K562 (cell line): ENCODE measurements around the gene APOL3. TPM values are rescaled to one million over a fixed set of nuclear protein-coding genes. Genes with fewer than 3 reads are reported as not detected.
A peak's percentile ranks its signal among the peaks of the same experiment; 100 is the strongest.

ENCODE experiments used
- CHD2 ChIP-seq: IDR thresholded peaks from 2 replicates; pipeline ENCODE4 v1.6.1; 2011; ENCODE audit warnings: low read depth, low read length
- CTBP1 ChIP-seq: fragments of 450-650 bp; IDR thresholded peaks from 2 replicates; pipeline ENCODE4 v1.6.1; 2016; ENCODE audit warnings: borderline replicate concordance
- DPF2 ChIP-seq: fragments of 450-650 bp; IDR thresholded peaks from 2 replicates; pipeline ENCODE4 v1.6.1; 2016
- E2F3 ChIP-seq: fragments of 250-450 bp; sonication (Bioruptor Pico); IDR thresholded peaks from 2 replicates; pipeline ENCODE4 v1.4.0; 2020; ENCODE audit warnings: mild to moderate bottlenecking
- EP400 ChIP-seq: fragments of 450-650 bp; IDR thresholded peaks from 2 replicates; pipeline ENCODE4 v1.6.1; 2017; ENCODE audit warnings: antibody characterized with exemption, mild to moderate bottlenecking, moderate library complexity
- EZH2 ChIP-seq: IDR thresholded peaks from 2 replicates; pipeline ENCODE4 v1.6.1; 2012; ENCODE audit warnings: low read depth, mild to moderate bottlenecking, inconsistent platforms, low read length, borderline replicate concordance
- FOXP1 ChIP-seq: sonication (generic); formaldehyde crosslinking; IDR thresholded peaks from 2 replicates; pipeline ENCODE4 v1.8.0; 2022; ENCODE audit warnings: mild to moderate bottlenecking, missing genetic modification reagents
- FUS ChIP-seq: fragments of 200-400 bp; formaldehyde crosslinking; optimal IDR thresholded peaks from 2 replicates; pipeline ENCODE3; 2017; ENCODE audit warnings: low read depth, low read length
- GABPA ChIP-seq: fragments of 200-800 bp; sonication (Bioruptor generic); conservative IDR thresholded peaks from 2 replicates; pipeline ENCODE4 v1.6.1; 2016; ENCODE audit warnings: low read depth, missing genetic modification characterization, missing compliant biosample characterization
- ILF3 ChIP-seq: fragments of 450-650 bp; IDR thresholded peaks from 2 replicates; pipeline ENCODE4 v1.6.1; 2018; ENCODE audit warnings: antibody characterized with exemption, mild to moderate bottlenecking, moderate library complexity, borderline replicate concordance
- MAFG ChIP-seq: fragments of 450-650 bp; conservative IDR thresholded peaks from 2 replicates; pipeline ENCODE4 v1.6.1; 2016; ENCODE audit warnings: missing genetic modification characterization, missing compliant biosample characterization
- RBM15 ChIP-seq: fragments of 200-400 bp; formaldehyde crosslinking; IDR thresholded peaks from 2 replicates; pipeline ENCODE4 v1.6.1; 2018; ENCODE audit warnings: mild to moderate bottlenecking, low read length, moderate library complexity; ENCODE audit not compliant: insufficient read depth
- SAFB ChIP-seq: fragments of 200-400 bp; formaldehyde crosslinking; IDR thresholded peaks from 2 replicates; pipeline ENCODE4 v1.6.1; 2017; ENCODE audit warnings: low read depth, low read length, borderline replicate concordance
- SIX5 ChIP-seq, 2 experiments: IDR thresholded peaks; 2 replicates each; pipeline ENCODE4 v1.6.1; 2011; ENCODE audit warnings: low read length in 2 of 2, borderline replicate concordance in 1 of 2, low read depth in 1 of 2, mild to moderate bottlenecking in 1 of 2, moderate library complexity in 1 of 2; ENCODE audit not compliant: insufficient read depth in 1 of 2
- SMAD3 ChIP-seq: fragments of 450-650 bp; formaldehyde crosslinking; conservative IDR thresholded peaks from 2 replicates; pipeline ENCODE4 v1.4.0; 2020; ENCODE audit warnings: mild to moderate bottlenecking
- STAT5B ChIP-seq: fragments of 250-450 bp; sonication (Bioruptor Pico); IDR thresholded peaks from 2 replicates; pipeline ENCODE4 v1.8.0; 2021; ENCODE audit warnings: mild to moderate bottlenecking, inconsistent platforms
- TARDBP ChIP-seq: fragments of 450-650 bp; IDR thresholded peaks from 2 replicates; pipeline ENCODE4 v1.6.1; 2016
- XRCC4 ChIP-seq: IDR thresholded peaks from one replicate; pipeline ENCODE4 v1.6.1; 2011; ENCODE audit not compliant: insufficient read depth, insufficient read length; ENCODE audit errors: extremely low read depth
- ZNF668 ChIP-seq: fragments of 250-450 bp; sonication (Bioruptor Pico); IDR thresholded peaks from 2 replicates; pipeline ENCODE4 v1.8.0; 2022; ENCODE audit warnings: mild to moderate bottlenecking, inconsistent platforms
- polyA plus RNA-seq, 8 experiments: library from polyadenylated mRNA; depleted of rRNA in 4 of 8; stranded (reverse) in 5 of 8; unstranded in 3 of 8; fragments of >200 nt; fragmentation: Nextera tagmentation in 2 of 8; fragmentation: Illumina TruSeq in 1 of 8; extraction: Ambion mirVana in 2 of 8; extraction: Trizol in 1 of 8; gene quantifications; 2 replicates each; pipeline versions ENCODE4 v1.2.1 to v1.2.3, GENCODE V29; 2011 to 2014; ENCODE audit warnings: inconsistent platforms in 1 of 8, missing spikeins in 1 of 8
- total RNA-seq, 7 experiments: library from RNA; depleted of rRNA in 6 of 7; stranded (reverse); fragments of >200 nt in 6 of 7; fragmentation: Illumina TruSeq in 2 of 7; extraction: Trizol in 2 of 7; gene quantifications; 2 replicates each; pipeline versions ENCODE4 v1.2.1 to v1.2.3, GENCODE V29; 2011 to 2021; ENCODE audit warnings: low replicate concordance in 1 of 7
- TF ChIP-seq, protein P1 (sequence below): sonication (generic); formaldehyde crosslinking; IDR thresholded peaks from 2 replicates; pipeline ENCODE4 v1.8.1; 2023; ENCODE audit warnings: mild to moderate bottlenecking, missing genetic modification reagents
- TF ChIP-seq, protein P2 (sequence below): fragments of 250-450 bp; sonication (Bioruptor Pico); IDR thresholded peaks from 2 replicates; pipeline ENCODE4 v1.8.0; 2021; ENCODE audit warnings: borderline replicate concordance, mild to moderate bottlenecking, moderate library complexity; ENCODE audit not compliant: poor library complexity, severe bottlenecking
- TF ChIP-seq, protein P3 (sequence below), 2 experiments: fragments of 450-650 bp; conservative IDR thresholded peaks; 2 replicates each; pipeline ENCODE4 v1.6.1; 2017; ENCODE audit warnings: mild to moderate bottlenecking in 2 of 2, moderate library complexity in 2 of 2
- TF ChIP-seq, protein P4 (sequence below): sonication (generic); formaldehyde crosslinking; IDR thresholded peaks from 2 replicates; pipeline ENCODE4 v1.8.0; 2023; ENCODE audit warnings: mild to moderate bottlenecking, missing genetic modification reagents

APOL3 gene
- total and polyA plus RNA-seq, 9 of the 15 experiments (the other 6 are each of a cell fraction or from before 2014, with no cell fraction given): 0.25 to 1.1 (median 0.56) TPM; not detected in 1

DNA sequence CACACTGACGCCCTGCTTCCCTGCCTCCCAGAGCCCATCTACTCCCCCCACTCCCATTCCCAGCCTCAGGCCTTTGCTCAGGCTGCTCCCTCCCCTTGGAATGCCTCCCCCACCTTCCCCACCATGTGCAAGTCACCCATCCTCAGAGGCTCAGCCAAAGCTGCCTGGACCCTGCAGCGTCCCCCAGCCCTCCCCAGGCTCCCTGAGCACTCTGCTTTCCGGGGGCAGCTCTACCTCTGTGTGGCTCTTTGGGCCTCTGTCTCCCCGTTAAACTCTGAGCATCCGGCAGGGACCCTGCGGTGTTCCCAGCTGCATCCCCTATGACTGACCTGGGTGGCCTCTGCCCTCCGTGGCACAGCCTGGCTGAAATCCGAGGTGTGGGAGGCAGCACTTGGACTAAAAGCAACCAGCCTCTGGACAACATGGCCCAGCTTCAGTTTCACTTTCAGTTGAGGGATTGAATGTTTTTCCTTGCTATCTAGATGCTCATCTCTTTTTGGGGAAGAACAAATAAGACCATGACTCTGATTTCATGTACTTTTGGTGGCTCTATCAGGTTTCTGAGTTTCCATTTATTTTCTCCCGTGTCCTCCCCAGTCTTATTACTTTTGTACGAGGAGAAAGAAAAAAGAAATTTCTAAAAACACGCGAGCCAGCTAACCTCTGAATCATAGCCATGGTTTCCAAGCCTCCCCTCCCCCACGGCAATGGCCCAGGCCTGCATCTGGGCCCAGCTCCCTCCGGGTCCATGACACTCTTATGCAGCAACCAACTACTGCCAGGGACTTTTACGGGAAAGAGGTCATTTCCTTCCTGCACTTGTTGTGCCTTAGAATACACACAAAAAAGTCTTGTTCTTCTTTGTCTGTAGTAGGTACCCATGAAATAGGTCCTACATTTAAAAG lies 3.8 kb downstream of the APOL3 start (continued):
- TF ChIP-seq, protein P1, sequence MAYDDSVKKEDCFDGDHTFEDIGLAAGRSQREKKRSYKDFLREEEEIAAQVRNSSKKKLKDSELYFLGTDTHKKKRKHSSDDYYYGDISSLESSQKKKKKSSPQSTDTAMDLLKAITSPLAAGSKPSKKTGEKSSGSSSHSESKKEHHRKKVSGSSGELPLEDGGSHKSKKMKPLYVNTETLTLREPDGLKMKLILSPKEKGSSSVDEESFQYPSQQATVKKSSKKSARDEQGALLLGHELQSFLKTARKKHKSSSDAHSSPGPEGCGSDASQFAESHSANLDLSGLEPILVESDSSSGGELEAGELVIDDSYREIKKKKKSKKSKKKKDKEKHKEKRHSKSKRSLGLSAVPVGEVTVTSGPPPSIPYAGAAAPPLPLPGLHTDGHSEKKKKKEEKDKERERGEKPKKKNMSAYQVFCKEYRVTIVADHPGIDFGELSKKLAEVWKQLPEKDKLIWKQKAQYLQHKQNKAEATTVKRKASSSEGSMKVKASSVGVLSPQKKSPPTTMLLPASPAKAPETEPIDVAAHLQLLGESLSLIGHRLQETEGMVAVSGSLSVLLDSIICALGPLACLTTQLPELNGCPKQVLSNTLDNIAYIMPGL (CRISPR knock-in tag): no peak
- TF ChIP-seq E2F3 (no peak), EZH2 (no peak), CHD2 (no peak), MAFG (no peak), FOXP1 (CRISPR knock-in tag) (no peak), CTBP1 (peak; percentile 32; the same call in 1 of the 2 replicates), FUS (no peak), SMAD3 (CRISPR knock-in tag) (no peak), ZNF668 (CRISPR knock-in tag) (no peak), DPF2 (peak; percentile 41; the same call in 1 of the 2 replicates), TARDBP (no peak), RBM15 (no peak), ILF3 (no peak), XRCC4 (no peak), EP400 (no peak), SIX5 (IDR thresholded peaks at IDR 0.05; ENCODE audit: borderline replicate concordance in 1 of 2, insufficient read depth in 1 of 2, low read depth in 1 of 2, low read length in 2 of 2) (no peak), SAFB (no peak), GABPA (no peak), STAT5B (CRISPR knock-in tag) (no peak)
- TF ChIP-seq, protein P2, sequence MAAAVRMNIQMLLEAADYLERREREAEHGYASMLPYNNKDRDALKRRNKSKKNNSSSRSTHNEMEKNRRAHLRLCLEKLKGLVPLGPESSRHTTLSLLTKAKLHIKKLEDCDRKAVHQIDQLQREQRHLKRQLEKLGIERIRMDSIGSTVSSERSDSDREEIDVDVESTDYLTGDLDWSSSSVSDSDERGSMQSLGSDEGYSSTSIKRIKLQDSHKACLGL (CRISPR knock-in tag): no peak
- TF ChIP-seq, protein P3, sequence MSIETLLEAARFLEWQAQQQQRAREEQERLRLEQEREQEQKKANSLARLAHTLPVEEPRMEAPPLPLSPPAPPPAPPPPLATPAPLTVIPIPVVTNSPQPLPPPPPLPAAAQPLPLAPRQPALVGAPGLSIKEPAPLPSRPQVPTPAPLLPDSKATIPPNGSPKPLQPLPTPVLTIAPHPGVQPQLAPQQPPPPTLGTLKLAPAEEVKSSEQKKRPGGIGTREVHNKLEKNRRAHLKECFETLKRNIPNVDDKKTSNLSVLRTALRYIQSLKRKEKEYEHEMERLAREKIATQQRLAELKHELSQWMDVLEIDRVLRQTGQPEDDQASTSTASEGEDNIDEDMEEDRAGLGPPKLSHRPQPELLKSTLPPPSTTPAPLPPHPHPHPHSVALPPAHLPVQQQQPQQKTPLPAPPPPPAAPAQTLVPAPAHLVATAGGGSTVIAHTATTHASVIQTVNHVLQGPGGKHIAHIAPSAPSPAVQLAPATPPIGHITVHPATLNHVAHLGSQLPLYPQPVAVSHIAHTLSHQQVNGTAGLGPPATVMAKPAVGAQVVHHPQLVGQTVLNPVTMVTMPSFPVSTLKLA (conservative IDR thresholded peaks at IDR 0.05): no peak; a peak in 1 of 4 replicates
- TF ChIP-seq, protein P4, sequence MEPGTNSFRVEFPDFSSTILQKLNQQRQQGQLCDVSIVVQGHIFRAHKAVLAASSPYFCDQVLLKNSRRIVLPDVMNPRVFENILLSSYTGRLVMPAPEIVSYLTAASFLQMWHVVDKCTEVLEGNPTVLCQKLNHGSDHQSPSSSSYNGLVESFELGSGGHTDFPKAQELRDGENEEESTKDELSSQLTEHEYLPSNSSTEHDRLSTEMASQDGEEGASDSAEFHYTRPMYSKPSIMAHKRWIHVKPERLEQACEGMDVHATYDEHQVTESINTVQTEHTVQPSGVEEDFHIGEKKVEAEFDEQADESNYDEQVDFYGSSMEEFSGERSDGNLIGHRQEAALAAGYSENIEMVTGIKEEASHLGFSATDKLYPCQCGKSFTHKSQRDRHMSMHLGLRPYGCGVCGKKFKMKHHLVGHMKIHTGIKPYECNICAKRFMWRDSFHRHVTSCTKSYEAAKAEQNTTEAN (CRISPR knock-in tag): no peak
